Ovary (tissue), 9 donors: ENCODE measurements around the gene ABCC1. TPM values are rescaled to one million over a fixed set of nuclear protein-coding genes. Genes with fewer than 3 reads are reported as not detected.

Experiments
- DNase-seq, 5 donors: peaks; one replicate each; pipeline ENCODE4 v3.0.0-alpha.2; 2019 to 2020
- H3K27ac ChIP-seq, 2 donors: fragments of 200-600 bp; one replicate each; pipeline versions ENCODE4 v1.5.1 to v1.8.0; 2019 to 2022
- H3K27me3 ChIP-seq: fragments of 200-600 bp; one replicate; pipeline ENCODE4 v1.8.0; 2022
- H3K36me3 ChIP-seq: fragments of 200-600 bp; sonication (generic); one replicate; pipeline ENCODE4 v1.5.1; 2019
- H3K4me1 ChIP-seq: one replicate; pipeline ENCODE4 v1.8.1; 2013; ENCODE audit warnings: mild to moderate bottlenecking, moderate library complexity; ENCODE audit not compliant: insufficient read depth
- H3K4me3 ChIP-seq: fragments of 200-600 bp; sonication (generic); one replicate; pipeline ENCODE4 v1.5.1; 2017
- H3K9me3 ChIP-seq, 2 donors: fragments of 200-600 bp in 1 of 2; sonication (generic) in 1 of 2; one replicate each; pipeline versions ENCODE4 v1.5.1 to v1.8.1; 2013 to 2019; ENCODE audit warnings: mild to moderate bottlenecking in 1 of 2, moderate library complexity in 1 of 2
- EP300 ChIP-seq: sonication (generic); formaldehyde crosslinking; IDR thresholded peaks from one replicate; pipeline ENCODE4 v1.6.1; 2017; ENCODE audit warnings: antibody characterized with exemption
- POLR2A ChIP-seq: fragments of 450-650 bp; IDR thresholded peaks from one replicate; pipeline ENCODE4 v1.6.1; 2017; ENCODE audit warnings: antibody characterized with exemption, mild to moderate bottlenecking, moderate library complexity
- WGBS, 3 donors: extraction: QIAGEN DNeasy Blood & Tissue Kit in 1 of 3; methylation state at CpG; one replicate each; pipeline versions ENCODE4 v1.1.5 to v1.1.7; 2013 to 2017; 5-methylcytosine and 5-hydroxymethylcytosine counted together
- intact Hi-C, 4 donors: fragments of 100-400 bp; cut with DNase I; formaldehyde crosslinking; loops; one replicate each; pipeline versions ENCODE4 v1.11.0 to v1.15.1; 2022 to 2023
- polyA plus RNA-seq, 2 donors: library from polyadenylated mRNA; stranded (reverse); fragments of 200-250 nt in 1 of 2; fragments of 350-450 nt in 1 of 2; fragmentation: Illumina TruSeq in 1 of 2; extraction: RNeasy Lipid Tissue Mini Kit (QIAGEN cat#74804) in 1 of 2; gene quantifications; one replicate each; pipeline ENCODE4 v1.2.3, GENCODE V29; 2013 to 2014
- total RNA-seq, 7 donors: library from RNA; depleted of rRNA in 2 of 7; stranded (reverse); fragments of >200 nt in 2 of 7; fragmentation: NEBNext Ultra II Directional in 3 of 7; extraction: Animal tissue kit (Norgen Biotek cat#: 25700) in 3 of 7; gene quantifications; one replicate each; pipeline versions ENCODE4 v1.1.0 to v1.2.4, GENCODE V29; 2016 to 2023
- TF ChIP-seq, protein P1 (sequence below), 3 donors: fragments of 450-650 bp in 2 of 3; fragments of 200-600 bp in 1 of 3; IDR thresholded peaks; one replicate each; pipeline versions ENCODE4 v1.5.1 to v1.8.0; 2016 to 2022; ENCODE audit warnings: antibody characterized with exemption in 3 of 3, mild to moderate bottlenecking in 1 of 3
- donor health status: DM: no; HTN: no; CAD: no; lungs with moderate emphysema.
- donor health status: DM: no; HTN: no; CAD: no.
- donor health status: Bipolar disorder and iron deficiency.
- donor health status: DM: yes; HTN: yes; CAD: no.
- donor health status: DM: no; HTN: no; CAD: no.
- donor health status: DM: yes; HTN: yes; CAD: no.

Gene ABCC1
- total and polyA plus RNA-seq, 9 donors = 10.0 to 31.1 (median 20.9) TPM

GRCh38 chr16:16029431-16030011, 80.1 kb downstream of the ABCC1 start:
- no peak for TF ChIP-seq POLR2A
- no peak for TF ChIP-seq EP300
- TF ChIP-seq, protein P1, sequence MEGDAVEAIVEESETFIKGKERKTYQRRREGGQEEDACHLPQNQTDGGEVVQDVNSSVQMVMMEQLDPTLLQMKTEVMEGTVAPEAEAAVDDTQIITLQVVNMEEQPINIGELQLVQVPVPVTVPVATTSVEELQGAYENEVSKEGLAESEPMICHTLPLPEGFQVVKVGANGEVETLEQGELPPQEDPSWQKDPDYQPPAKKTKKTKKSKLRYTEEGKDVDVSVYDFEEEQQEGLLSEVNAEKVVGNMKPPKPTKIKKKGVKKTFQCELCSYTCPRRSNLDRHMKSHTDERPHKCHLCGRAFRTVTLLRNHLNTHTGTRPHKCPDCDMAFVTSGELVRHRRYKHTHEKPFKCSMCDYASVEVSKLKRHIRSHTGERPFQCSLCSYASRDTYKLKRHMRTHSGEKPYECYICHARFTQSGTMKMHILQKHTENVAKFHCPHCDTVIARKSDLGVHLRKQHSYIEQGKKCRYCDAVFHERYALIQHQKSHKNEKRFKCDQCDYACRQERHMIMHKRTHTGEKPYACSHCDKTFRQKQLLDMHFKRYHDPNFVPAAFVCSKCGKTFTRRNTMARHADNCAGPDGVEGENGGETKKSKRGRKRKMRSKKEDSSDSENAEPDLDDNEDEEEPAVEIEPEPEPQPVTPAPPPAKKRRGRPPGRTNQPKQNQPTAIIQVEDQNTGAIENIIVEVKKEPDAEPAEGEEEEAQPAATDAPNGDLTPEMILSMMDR (IDR thresholded peaks at IDR 0.05) = no peak
- H3K4me1 ChIP-seq = peaks cover 4% of the 10 kb centered on the region
- no peak overlapping the region for H3K4me3 ChIP-seq
- no peak for DNase-seq
- H3K27ac ChIP-seq = no peak overlapping the region
- H3K36me3 ChIP-seq = no peaks in the 10 kb centered on the region
- H3K27me3 ChIP-seq = no peaks in the 10 kb centered on the region
- intact Hi-C loops = loop anchor here in 1 of 4 donors (10.0 kb wide), 1 partner anchor 95 kb away; no protein-coding TSS in a partner anchor
- H3K9me3 ChIP-seq = no peaks in the 10 kb centered on the region
- 70 to 75% (median 75%) methylated on average over 5 of the region's 5 CpGs for WGBS, 3 donors

GRCh38 chr16:16030449-16030848, 81.0 kb downstream of the ABCC1 start:
- DNase-seq = no peak
- TF ChIP-seq EP300 = no peak
- no peak for TF ChIP-seq POLR2A
- TF ChIP-seq, protein P1 (IDR thresholded peaks at IDR 0.05) = no peak
- Histone ChIP-seq H3K27ac (no peak overlapping the region), H3K4me1 (peaks cover 2% of the 10 kb centered on the region), H3K27me3 (no peaks in the 10 kb centered on the region), H3K9me3 (no peaks in the 10 kb centered on the region), H3K4me3 (no peak overlapping the region), H3K36me3 (no peaks in the 10 kb centered on the region)
- WGBS, 3 donors = 92 to 94% (median 93%) methylated on average over 8 of the region's 8 CpGs
- intact Hi-C loops = no loop called here

GRCh38 chr16:16031401-16031800, 82.0 kb downstream of the ABCC1 start:
- no peaks in the 10 kb centered on the region for H3K36me3 ChIP-seq
- DNase-seq = no peak
- H3K4me3 ChIP-seq = no peak overlapping the region
- no peaks in the 10 kb centered on the region for H3K4me1 ChIP-seq
- intact Hi-C loops = no loop called here
- H3K27me3 ChIP-seq = no peaks in the 10 kb centered on the region
- no peak overlapping the region for H3K27ac ChIP-seq
- no peak for TF ChIP-seq POLR2A
- TF ChIP-seq, protein P1 (IDR thresholded peaks at IDR 0.05) = no peak
- no peak for TF ChIP-seq EP300
- 95 to 98% (median 96%) methylated on average over 6 of the region's 6 CpGs for WGBS, 3 donors
- no peaks in the 10 kb centered on the region for H3K9me3 ChIP-seq

DNA sequence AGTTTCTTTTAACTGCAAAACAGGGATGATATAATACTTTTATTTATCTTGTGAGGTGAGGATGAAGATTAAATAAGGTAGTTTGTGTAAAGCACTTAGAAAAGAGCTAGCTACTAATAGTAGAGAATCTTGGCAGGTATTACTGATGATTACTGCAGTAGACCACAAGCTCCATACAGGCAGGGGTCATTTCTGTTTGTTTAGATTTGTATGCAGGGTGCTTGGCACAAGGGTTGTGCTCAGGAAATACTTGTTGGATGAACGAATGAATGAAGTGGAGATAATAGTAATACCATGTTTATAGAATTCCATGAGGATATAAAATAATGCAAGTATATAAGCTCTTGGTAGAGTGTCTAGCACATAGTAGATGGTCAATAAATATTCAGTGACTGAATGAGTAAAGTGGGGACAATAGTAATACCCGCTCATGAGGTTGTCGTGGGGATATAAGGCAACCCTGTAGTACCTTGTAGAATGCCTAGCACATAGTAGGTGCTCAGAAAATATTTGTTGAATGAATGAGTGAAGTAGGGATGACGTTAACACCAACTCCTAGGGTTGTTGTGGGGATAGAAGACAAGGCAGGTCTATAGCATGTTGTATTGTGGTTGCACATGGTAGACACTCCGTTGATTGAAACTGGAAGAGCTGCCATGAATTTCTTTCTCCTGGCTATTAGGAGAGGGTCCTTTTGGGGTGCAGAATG, 83.0 kb downstream of the ABCC1 start:
- intact Hi-C loops = no loop called here
- Histone ChIP-seq H3K4me3 (no peak overlapping the region), H3K27ac (no peak overlapping the region), H3K27me3 (no peaks in the 10 kb centered on the region), H3K9me3 (no peaks in the 10 kb centered on the region), H3K36me3 (no peaks in the 10 kb centered on the region), H3K4me1 (no peaks in the 10 kb centered on the region)
- WGBS, 3 donors = 76 to 94% (median 84%) methylated on average over 5 of the region's 5 CpGs
- DNase-seq = no peak
- TF ChIP-seq, protein P1 (IDR thresholded peaks at IDR 0.05) = no peak
- TF ChIP-seq POLR2A (no peak), EP300 (no peak)
